NCI-H2227 (cell line): Measurements from ENCODE around the gene TP73.

Source experiments
- DNase-seq: peaks from one replicate; lab custom pipeline; 2025; ENCODE audit not compliant: unreplicated experiment; lab: John Stamatoyannopoulos, UW

The TP73 gene

DNA sequence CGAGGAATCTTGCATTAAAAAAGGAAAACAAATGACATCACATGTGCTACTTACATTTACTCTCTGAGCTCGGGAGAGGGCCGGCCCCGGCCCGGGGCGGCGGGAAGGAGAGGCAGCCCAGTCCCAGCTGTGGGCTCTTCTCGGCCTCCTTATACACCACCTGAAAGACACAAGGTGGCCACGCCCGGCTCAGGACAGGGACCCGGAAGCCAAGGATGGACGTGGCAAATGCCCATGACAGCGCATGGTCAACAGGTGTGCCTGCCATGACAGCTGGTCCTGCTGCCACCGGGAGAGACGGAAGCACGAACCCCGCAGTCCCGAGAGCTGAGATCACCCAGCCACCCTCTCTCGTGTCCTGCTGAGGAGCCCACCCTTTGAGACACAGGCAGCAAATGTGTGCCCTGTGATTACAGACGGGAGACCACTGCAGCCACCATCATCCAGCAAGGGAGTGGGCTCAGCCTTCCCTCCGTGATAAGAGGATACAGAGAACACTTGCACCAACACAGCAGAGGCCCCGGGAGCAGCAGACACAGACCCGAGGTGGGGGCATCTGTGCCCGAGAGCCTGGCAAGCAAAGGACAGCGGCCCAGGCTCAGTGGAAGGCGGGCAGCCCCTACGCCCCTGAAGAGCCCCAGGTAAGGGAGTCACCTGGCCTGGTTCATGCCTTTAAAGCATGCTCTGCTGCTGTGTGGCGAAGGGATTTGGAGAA lies 18.8 kb upstream of the TP73 start:
- no peak for DNase-seq

DNA sequence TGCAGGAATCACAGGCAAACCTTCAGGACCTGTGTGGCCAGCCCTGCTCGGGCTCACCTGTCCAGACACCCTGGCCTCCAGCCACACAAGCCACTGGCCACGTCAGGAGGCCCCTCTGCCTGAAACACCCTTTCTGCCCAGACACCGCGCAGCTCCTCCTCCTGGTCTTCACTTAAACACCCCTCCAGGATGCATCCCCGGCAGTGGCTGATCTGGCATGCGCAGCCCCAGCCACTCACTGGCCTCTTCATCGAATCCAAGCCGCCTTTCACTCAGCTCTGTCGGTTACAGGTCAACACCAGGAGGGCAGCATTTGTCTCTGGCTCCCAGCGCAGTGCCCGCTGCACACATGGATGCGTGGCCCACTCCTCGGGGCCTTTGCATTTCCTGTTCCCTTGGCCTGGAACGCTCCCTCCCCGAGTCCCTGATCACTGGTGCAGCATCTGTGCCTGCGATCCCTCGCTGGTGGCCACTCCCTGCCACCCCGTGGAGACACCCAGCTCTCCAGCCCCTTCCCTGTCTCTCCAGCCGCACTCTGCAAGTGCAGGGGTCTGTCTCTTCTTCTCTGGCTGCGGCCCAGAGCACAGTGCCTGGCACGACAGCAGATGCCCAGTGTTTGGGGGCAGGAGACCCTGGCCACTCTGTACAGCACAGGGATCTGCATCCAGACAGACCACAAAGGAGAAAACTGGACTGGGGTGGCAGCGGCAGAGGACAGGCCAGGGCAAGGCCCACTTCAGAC lies 18.1 kb upstream of the TP73 start:
- no peak for DNase-seq

DNA sequence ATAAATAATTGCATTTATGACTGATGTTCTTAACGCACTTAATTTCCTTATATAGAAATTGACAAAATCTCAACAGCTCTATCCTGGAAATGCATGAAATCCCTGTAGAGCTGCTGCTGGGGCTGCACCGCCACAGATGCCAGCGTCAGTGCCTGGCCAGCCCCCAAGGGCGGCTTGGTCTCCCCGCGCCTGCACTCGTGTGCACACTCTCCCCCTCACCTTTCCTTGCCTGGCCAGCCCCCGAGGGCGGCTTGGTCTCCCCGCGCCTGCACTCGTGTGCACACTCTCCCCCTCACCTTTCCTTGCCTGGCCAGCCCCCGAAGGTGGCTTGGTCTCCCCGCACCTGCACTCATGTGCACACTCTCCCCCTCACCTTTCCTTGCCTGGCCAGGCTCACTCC lies 16.2 kb upstream of the TP73 start:
- DNase-seq, result no peak

DNA sequence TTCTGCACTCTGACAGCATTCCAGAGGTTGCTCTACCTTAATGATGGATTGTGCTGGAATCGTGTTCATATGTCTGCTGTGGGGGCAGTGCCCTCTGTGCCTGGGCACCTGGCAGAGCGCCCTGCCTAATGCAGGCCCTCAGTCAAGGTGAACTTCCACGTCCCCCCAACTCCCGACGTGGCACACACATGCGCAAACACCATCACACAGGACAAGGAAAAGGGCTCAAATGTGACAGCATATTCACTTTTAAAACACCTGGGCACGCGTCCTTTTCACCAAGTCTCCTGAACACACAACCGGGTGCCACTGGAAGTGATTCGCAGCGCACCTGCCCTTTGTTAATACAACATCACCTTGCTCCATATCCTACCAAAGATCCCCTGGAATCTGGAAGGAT lies 15.8 kb upstream of the TP73 start:
- DNase-seq, result no peak

DNA sequence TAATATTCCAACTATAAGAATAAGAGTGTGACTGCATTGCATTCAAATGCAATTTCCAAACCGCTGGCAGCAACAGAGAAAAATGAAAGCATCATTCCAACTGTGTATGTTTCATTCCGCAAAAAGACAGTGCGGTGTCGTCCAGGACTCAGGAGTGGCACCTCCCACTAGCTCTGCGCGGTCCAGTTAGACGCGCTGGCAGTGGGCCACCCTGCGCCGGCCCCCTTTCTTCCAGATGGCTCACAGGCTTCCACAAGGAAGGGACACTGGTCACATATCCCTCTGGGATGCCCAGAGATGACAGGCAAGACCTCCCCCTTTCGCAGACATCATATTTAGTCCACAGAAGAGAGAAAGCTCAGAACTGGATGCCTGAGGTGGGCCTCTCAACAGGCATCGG lies 14.3 kb upstream of the TP73 start:
- DNase-seq, result no peak

DNA sequence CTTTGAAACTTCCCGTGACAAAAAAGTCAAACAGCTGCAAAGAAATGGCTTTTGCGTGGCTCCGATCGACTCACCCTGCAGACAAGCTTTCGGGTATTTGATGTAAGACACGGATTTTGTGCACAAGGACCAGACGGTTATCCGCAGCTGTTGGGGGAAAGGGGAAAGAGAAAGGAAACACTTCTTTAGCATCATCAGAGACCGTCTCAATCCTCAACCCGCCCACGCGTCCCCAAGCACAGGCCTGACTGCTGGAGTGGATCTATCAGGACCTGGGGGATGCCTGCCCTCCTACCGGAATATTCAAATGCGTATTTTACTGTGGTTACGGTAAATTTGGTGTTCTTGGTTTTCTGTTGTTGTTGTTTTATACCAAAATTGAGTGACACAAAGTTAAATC lies 13.6 kb upstream of the TP73 start:
- DNase-seq, result no peak

DNA sequence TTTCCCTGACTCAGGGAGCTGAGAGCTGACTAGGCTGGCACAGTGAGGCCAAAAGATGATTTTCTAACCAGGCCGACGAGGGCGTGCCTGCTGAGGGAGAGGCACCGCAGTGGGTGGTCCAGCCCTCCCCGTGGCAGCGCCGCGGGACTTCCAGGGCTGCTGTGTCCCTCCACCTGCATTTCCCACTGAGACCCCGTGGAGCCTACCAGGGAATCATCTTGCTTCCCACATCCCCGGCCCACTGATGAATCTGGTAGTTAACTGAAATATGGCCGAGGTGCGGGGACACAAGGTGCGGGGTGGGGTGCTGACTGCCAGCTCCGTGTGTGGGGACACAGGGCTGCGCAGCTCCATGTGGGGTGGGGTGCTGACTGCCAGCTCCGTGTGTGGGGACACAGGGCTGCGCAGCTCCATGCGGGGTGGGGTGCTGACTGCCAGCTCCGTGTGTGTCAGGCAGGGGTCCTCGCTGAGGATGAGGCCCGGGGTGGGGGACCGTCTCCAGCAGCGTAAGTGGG lies 12.9 kb upstream of the TP73 start:
- DNase-seq, result no peak

DNA sequence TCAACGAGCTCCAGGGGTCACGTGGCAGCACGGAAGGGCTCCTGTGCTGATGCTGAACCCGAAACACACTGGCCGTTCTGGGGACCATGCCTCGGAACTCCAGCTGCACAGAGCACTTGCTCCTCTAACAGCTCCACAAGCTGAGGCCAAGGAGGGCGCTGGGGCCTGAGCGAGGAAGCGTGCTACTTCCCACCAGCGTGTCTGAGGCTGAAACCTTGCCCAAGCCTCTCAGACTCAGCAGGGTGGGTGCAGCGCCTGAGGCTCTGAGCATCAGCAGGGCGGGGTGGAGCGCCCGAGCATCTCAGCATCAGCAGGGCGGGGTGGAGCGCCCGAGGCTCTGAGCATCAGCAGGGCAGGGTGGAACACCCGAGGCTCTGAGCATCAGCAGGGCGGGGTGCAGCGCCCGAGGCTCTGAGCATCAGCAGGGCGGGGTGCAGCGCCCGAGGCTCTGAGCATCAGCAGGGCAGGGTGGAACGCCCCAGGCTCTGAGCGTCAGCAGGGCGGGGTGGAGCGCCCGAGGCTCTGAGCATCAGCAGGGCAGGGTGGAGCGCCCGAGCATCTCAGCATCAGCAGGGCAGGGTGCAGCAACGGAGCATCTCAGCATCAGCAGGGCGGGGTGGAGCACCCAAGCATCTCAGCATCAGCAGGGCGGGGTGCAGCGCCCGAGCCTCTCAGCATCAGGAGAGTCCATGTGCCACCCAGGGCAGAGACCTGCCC lies 12.0 kb upstream of the TP73 start:
- DNase-seq, result no peak

DNA sequence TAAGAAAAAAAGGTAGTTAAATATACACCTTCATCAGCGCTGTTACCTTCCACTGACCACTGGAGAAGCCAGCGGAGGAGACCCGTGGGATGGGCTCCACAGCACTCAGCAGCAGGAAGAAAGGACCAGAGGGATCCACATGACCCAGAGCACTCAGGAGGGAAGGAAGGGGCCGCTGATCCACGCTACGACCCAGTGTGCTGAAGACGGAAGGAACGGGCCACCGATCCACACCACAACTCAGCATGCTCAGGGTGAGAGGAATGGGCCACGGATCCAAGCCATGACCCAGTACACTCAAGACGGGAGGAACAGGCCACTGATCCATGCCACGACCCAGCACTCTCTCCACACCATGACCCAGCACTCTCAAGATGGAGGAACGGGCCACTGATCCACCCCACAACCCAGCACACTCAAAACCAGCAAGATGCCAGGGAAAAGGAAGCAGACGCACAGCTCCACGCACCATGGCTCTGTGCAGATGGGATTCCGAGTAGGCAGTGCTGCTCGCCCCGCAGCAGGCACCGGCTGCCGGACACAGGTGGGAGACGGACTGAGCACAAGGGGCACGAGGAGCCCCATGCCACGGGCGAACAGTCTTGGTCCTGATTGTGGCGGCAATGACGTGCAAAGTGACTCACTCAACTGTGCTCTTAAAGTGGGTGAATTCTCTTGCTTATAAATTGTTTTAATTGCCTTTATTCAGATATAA lies 11.1 kb upstream of the TP73 start:
- DNase-seq, result no peak

DNA sequence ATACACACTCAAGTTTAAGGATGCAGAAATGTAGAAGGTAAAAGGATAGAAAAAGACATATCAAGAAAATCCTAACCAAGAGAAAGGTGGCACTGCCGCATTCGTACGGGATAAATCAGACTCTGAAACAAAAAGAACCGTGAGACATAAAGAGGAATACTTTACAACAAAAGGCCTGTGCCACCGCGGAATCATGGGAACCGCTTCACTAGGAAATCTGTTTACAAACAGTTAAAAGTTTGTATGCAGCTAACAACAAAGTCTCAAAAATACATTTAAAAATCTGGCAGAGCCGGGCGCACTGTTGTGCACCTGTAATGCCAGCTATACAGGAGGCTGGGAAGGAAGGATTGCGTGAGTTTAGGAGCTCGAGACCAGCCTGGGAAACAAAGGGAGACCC lies 10.5 kb upstream of the TP73 start:
- DNase-seq, result no peak

DNA sequence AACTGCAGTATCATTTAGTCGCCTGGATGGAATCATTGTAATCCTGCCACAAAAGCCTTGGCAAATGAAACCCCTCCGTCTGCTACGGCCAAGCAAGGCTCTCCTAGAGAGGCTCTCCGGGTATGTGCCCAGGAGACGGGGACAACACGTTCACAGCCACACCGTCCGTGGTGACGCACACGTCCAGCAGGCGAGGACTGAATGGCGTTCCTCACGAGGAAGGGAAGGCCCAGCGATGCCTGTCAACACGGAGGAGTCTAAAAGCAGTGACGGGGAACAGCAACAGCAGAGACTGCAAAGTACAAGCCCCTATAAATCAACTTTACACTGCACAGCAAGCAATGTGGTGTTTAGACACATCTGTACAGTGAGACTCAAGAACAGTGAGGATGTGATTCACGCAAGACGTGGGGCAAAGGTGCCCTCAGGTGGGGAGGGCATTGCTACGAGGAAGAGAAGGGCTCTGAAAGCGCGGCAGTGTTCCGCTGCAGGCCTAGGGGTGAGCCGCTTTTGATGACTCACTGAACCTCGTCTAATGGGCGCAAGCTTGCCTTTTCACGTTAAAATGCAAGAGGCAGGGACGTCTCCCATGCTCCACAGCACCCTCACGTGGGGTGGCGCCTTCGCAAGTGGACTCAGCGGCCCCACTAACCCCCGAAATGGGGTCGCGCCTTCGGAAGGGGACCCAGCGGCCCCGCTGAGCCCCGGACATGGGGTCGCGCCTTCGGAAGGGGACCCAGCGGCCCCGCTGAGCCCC lies 9.2 kb upstream of the TP73 start:
- no peak for DNase-seq

DNA sequence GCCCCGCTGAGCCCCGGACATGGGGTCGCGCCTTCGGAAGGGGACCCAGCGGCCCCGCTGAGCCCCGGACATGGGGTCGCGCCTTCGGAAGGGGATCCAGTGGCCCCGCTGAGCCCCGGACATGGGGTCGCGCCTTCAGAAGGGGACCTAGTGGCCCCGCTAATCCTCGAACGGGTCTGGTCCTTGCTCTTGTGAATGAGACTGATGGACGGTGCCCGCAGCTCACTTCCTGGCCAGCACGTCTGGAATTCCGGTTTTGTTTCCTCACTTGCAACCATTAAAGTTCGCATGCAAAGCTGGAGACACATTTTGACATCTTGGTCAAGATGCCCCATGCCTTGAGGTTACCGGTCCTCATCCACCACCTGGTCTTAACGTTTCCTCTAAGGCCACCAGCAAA lies 8.0 kb upstream of the TP73 start:
- DNase-seq, result no peak

DNA sequence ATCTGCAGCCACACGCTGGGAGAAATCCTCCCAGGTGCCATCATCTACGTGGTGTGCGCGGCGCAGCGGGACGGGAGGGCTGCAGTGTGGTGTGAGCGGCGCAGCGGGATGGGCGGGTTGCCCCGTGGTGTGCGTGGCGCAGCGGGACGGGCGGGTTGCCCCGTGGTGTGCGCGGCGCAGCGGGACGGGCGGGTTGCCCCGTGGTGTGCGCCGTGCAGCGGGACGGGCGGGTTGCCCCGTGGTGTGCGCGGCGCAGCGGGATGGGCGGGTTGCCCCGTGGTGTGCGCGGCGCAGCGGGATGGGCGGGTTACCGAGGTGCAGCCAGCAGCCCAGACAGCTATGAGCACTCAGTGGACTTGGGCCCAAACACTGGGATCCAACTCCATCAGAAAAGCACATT lies 7.1 kb upstream of the TP73 start:
- DNase-seq, result no peak

DNA sequence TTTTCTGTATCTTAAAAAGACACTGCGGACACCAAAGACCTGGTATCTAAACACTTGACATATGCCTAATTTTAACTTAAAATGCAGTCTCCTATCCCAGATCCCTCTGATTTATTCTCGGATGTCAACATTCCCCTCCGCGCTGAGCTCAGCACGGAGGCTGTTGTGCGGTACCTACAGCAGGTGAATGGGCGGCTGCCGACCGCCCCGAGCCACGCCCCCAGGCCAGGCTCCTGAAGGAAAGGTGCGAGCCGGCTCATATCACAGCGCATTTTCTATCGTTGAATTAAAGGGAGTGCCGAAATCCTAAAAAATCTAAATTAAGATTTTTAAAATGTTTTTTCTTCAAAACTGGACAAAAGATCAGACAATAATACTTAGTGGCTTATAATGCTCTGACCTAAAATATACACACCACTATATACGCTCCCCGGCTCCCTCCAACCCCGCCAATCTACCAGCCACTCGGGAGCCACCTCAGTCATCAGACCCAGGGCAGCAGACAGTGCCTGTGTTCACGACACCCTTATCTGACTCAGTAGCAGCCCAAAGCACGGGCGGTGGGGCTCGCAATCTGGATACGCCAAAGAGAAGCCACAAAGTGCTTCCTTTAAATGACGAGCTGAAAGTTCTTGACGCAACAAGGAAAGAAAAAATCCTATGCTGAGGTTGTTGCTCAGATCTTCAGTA lies 6.5 kb upstream of the TP73 start:
- DNase-seq, result no peak

DNA sequence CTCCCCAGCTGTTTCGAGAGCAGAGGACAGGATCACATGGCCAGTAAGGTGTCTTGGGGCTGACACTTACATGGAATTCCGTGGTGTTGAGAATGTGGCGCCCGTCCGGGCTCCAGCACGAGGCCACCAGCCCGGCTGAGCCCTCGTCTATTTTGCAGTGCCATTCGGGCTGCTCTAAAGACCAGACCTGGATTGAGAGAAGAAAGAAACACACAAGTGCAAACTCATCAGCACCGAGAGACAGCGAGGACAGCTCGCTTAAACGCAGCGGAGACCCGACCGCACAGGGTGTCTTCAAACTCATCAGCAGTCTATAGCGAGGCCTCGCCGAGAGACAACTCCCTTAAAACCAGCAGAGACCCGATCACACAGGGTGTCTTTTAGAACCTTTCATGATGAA lies 5.7 kb upstream of the TP73 start:
- no peak for DNase-seq

DNA sequence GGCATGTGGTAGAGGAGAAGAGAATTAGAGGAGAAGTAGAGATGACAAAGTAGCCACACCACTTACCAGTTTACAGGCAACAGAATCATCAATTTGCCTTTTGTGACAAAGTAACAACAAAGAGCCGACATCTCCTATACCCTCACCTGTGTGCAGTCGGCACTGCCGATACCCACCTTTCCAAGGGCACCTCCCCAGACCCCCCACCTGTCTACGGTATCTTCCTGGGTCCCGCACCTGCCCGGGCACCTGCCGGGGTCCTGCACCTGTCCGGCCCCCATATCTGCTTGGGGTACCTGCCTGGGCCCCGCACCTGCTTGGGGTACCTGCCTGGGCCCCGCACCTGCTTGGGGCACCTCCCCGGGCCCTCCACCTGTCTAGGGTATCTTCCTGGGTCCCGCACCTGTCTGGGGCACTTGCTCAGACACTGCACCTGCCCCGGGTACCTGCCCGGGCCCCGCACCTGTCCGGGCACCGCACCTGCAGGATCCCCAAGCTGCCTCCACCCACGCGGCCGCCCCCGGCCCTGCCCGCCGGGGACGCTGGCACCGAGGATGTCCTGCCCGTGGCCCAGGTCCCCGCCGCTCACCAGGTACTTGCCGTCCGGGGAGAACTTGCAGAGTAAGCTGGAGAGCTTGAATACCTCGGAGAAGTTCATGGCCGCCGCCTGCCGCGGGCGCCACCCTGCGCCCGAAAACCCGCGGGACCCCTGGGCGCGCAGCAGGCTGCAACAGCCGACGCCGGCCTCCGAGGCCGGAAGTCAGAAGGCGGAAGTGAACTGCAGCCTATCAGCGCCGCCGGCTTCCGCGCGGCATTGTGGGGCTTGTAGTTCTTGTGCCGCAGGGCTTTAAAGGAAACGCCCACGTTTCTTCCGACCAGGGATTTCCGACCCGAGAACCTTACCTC lies 2.7 kb upstream of the TP73 start, which contains the start of gene WRAP73:
WRAP73 (minus strand) TSS at position 762 of the 906 bp plus-strand sequence; CDS start at position 658, 104 bp downstream.
- peak; percentile 93 for DNase-seq

DNA sequence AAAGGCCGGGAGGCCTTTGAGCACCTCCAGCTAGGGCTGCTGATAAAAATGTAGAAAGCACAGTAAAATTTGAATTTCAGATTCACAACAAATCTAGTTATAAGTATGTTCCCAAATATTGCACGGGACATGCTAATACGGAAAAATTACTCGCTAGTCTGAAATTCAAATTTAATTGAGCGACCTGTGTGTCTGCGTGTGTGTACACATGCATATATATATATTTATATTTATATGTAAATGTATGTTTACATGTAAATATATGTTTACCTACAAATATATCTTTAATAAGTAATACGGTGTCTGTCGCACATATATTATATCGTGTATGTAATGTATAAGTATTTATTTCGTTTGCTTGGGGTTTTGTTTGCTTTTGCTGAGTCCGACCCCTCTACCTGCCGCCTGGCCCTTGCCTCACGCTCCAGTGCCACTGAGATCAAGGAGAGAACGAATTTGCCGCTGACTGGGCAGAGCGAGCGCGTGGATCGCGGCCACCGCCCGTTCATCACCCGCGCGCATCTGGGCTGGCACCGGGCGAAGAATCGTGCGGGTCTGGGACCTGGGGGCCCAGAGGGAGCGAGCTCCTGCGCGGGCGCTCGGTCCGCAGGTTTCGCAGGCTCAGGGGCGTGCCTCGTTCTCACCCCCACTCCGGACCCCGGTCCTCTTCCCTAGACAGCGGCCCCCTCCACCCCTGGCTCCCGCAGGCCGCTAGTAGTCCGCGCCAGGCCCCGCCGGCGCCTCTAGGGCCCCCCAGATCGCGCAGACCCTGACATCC lies 1.9 kb upstream of the TP73 start:
- DNase-seq, result no peak
